BJ (cell line): Measurements from ENCODE around the gene FAM200A. TPM values are rescaled to one million over a fixed set of nuclear protein-coding genes. Genes with fewer than 3 reads are reported as not detected.

Experiments
- CTCF ChIA-PET: fragments of 350-600 bp; formaldehyde crosslinking; extraction: SDS; loops from one replicate; lab custom pipeline; 2021; ENCODE audit warnings: antibody characterized with exemption, inconsistent platforms; lab: Yijun Ruan, JAX
- POLR2A ChIA-PET: fragments of 300-600 bp; sonication (Branson Sonifier 250); formaldehyde crosslinking; extraction: SDS; loops from one replicate; lab custom pipeline; 2021; ENCODE audit warnings: antibody characterized with exemption; lab: Charles Lee
- DNase-seq: peaks from one replicate; pipeline ENCODE4 v3.0.0-alpha.2; 2011; ENCODE audit warnings: low read depth
- H3K27me3 ChIP-seq: 2 replicates; pipeline ENCODE4 v1.6.0; 2011; ENCODE audit warnings: low read length; ENCODE audit not compliant: control insufficient read depth, insufficient read depth
- H3K36me3 ChIP-seq: 2 replicates; pipeline ENCODE4 v1.5.1; 2011; ENCODE audit warnings: low read length; ENCODE audit not compliant: control insufficient read depth, insufficient read depth
- H3K4me3 ChIP-seq: 2 replicates; pipeline ENCODE4 v1.5.1; 2011; ENCODE audit warnings: low read depth, mild to moderate bottlenecking, control low read depth, low read length
- CTCF ChIP-seq: IDR thresholded peaks from 2 replicates; pipeline ENCODE4 v1.5.1; 2011; ENCODE audit warnings: low read depth, mild to moderate bottlenecking, control low read depth, inconsistent platforms, low read length, moderate library complexity; ENCODE audit not compliant: insufficient read depth
- polyA plus RNA-seq: library from polyadenylated mRNA; depleted of rRNA; stranded (reverse); fragments of >200 nt; gene quantifications from 2 replicates; pipeline ENCODE4 v1.2.3, GENCODE V29; 2011; rRNA removed

FAM200A gene
- polyA plus RNA-seq, 1 experiment: 3.8 TPM

- no peak for TF ChIP-seq CTCF
- DNase-seq: no peak
- peaks cover 12% of the 10 kb centered on the region for H3K36me3 ChIP-seq
- CTCF ChIA-PET: no interaction called here
- H3K4me3 ChIP-seq: peak overlapping the region; percentile 78
- no peaks in the 10 kb centered on the region for H3K27me3 ChIP-seq
- POLR2A ChIA-PET: interaction anchor here (0.6 kb wide), 1 partner anchor 25 kb away, joined by 3 read pairs; no protein-coding TSS in a partner anchor
These were observed 53.4 kb downstream of the FAM200A start for GRCh38 chr7:99498546-99498944.

GRCh38 chr7:99497766-99498545 lies 54.0 kb downstream of the FAM200A start:
- Histone ChIP-seq H3K4me3 (peak overlapping the region; percentile 78), H3K36me3 (peaks cover 12% of the 10 kb centered on the region), H3K27me3 (no peaks in the 10 kb centered on the region)
- TF ChIP-seq CTCF: no peak
- DNase-seq: no peak
- ChIA-PET CTCF (no interaction called here), POLR2A (interaction anchor here (0.6 to 0.7 kb wide), 2 partner anchors 24 to 250 kb away, joined by 3 to 7 read pairs; no protein-coding TSS in a partner anchor)

Other genes starting within 250 kb of the FAM200A start
- 206 and 243 TPM in 2 replicates for gene ARPC1A, start 226.2 kb downstream of the FAM200A start, polyA plus RNA-seq
- 209 and 642 TPM in 2 replicates for gene ARPC1B, start 177.4 kb downstream of the FAM200A start, polyA plus RNA-seq
- 45.5 and 62.0 TPM in 2 replicates for gene PDAP1, start 143.5 kb downstream of the FAM200A start, polyA plus RNA-seq
- 85.2 and 92.9 TPM in 2 replicates for gene BUD31, start 143.1 kb downstream of the FAM200A start, polyA plus RNA-seq
- 1.7 and 3.5 TPM in 2 replicates for gene PTCD1, start 113.3 kb downstream of the FAM200A start, polyA plus RNA-seq
- 33.6 and 40.1 TPM in 2 replicates for gene CPSF4, start 113.2 kb downstream of the FAM200A start, polyA plus RNA-seq
- 381 and 619 TPM in 2 replicates for gene ATP5MF, start 85.9 kb downstream of the FAM200A start, polyA plus RNA-seq
- 8.2 and 11.4 TPM in 2 replicates for gene ZNF789, start 79.2 kb downstream of the FAM200A start, polyA plus RNA-seq
- 12.3 and 12.5 TPM in 2 replicates for gene ZNF394, start 51.8 kb downstream of the FAM200A start, polyA plus RNA-seq
- gene ZKSCAN5, start 47.5 kb downstream of the FAM200A start, polyA plus RNA-seq: 9.7 and 10.3 TPM in 2 replicates
- gene ZNF655, start 6.5 kb upstream of the FAM200A start, polyA plus RNA-seq: 47.2 and 56.4 TPM in 2 replicates
- gene TMEM225B, start 46.2 kb upstream of the FAM200A start, polyA plus RNA-seq: 1.2 and 1.3 TPM in 2 replicates
- gene ZSCAN25, start 64.8 kb upstream of the FAM200A start, polyA plus RNA-seq: 7.7 and 9.3 TPM in 2 replicates
- not detected in 2 replicates for gene CYP3A5, start 127.9 kb upstream of the FAM200A start, polyA plus RNA-seq
- gene CYP3A7, start 183.1 kb upstream of the FAM200A start, polyA plus RNA-seq: not detected in 2 replicates
- not detected in 2 replicates for gene CYP3A4, start 232.1 kb upstream of the FAM200A start, polyA plus RNA-seq